Stimulated activated CD8-positive, alpha-beta memory T cell treated with anti-CD3 and anti-CD28 coated beads, Interleukin-15, amount 100 ng/mL, for 4 hours (primary cell): ENCODE measurements around the gene CD24.
"Not testable (repeated sequence)": the region's sequence is repeated elsewhere in the genome, so short reads cannot be mapped to it uniquely, and the experiment has no call there.

Source experiments
- DNase-seq, 2 donors: peaks; one replicate each; pipeline ENCODE4 v3.0.0-alpha.2; 2020; ENCODE audit warnings: low read depth in 2 of 2

CD24 gene

DNA sequence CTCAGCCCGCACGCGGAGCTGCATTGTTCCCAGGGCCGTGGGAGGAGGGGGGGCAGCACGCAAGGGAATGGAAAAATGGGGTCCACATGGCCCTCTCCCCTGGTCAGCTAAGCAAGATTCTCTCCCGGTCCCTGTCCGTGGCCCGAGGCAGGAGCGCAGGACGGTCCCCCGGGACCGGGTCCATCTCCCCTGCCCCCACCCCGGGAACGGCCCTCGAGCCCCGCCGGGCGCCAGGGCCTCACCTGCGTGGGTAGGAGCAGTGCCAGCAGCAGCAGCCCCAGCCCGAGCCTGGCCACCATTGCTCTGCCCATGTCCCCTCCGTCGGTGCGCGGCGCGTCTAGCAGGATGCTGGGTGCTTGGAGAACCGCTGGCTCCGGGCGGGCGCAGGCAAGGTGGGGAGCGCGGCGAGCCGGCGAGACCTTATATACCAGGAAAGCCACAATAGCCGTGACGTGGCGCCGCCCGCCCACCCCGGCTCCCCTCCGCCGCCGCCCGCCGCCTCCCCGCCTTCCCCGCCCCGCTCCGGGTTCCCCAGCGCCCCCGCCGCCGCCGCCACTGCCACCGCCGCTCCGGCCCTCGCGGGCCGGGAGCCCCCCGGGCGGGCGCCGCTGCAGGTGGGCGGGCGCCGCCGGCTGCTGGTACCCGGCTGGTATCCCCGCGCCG, at the start of gene CD24:
TSS of gene CD24 (minus strand) at position 394 of the 663 bp plus-strand sequence. CDS start at position 311, 83 bp downstream.
- peak in 1 of 2 donors; percentile 26 for DNase-seq

DNA sequence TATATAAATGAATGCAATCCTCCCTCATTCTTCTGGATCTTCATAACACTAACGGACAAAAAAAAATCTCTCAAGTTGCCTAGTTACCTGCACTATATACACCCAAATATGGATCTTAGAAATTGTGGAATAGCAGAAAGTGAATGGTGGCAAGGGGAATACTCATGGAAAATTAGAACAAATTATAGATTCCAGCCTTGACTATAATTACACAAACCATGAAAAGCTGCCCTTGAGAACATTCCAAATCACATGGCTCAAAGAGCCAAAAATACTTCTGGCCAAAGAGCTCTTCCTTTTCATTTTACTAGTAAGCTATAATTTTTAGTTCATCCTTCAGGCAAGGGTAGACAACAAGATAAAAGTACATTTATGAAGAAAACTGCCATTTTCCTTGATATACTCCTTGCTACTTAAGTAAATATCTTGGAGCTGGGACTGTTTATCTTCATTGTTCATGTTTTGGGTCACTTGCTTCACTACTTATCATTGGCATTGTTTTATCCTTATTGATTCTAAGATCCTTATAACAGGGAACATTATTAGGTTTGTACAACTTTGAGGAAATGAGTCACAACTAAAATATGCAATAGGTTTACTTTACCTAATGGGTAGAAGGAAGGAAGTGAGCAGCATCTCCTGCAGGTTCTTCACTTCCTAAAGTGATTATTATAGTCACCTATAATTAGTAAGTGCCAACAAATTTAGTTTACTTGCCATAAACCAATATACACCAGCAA, 47.1 kb upstream of the CD24 start:
- DNase-seq: no peak

DNA sequence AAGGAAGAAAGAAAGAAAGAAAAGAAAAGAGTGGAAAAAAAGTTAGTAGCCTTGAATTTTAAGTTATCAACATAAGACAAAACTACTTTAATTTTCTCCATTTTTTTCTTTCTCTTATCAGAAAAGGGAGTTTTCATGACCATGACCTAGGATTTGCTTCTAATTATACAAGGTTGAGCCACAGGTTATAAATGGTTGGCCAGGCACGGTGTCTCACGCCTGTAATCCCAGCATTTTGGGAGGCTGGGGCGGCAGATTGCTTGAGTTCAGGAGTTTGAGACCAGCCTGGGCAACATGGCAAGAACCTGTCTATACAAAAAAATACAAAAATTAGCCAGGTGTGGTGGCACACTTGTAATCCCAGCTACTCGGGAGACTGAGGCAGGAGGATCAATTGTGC, 45.7 kb upstream of the CD24 start:
- no peak for DNase-seq

DNA sequence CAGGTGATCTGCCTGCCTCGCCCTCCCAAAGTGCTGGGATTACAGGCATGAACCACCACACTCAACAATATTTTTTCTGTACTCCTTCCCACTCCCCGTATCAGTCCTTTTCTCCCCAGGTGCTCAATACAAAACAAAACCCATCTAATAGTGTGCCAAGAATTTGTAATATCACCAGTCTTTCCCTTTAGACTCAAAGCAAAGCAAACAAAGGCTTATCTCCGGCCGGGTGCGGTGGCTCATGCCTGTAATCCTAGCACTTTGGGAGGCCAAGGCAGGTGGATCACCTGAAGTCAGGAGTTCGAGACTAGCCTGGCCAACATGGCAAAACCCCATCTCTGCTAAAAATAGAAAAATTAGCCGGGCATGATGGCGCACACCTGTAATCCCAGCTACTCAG, 45.1 kb upstream of the CD24 start:
- not testable (repeated sequence) for DNase-seq

DNA sequence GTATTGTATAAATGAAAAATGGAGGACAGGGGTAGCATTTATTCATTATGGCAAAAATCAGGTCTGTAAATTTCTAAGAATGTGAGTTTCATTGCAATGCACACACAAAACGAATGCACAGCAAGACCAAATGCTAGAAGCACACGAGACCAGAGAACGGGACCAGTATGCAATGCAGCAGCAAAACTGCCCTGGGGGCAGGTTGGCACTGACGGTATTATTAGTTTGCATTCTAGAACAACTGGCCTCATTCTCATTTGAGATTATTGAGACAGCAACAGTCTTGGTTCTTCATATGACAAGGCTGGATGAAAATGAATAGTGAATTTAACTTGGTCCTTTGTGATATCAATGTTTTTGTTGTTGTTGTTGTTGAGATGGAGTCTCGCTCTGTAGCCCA, 44.5 kb upstream of the CD24 start:
- DNase-seq: no peak

DNA sequence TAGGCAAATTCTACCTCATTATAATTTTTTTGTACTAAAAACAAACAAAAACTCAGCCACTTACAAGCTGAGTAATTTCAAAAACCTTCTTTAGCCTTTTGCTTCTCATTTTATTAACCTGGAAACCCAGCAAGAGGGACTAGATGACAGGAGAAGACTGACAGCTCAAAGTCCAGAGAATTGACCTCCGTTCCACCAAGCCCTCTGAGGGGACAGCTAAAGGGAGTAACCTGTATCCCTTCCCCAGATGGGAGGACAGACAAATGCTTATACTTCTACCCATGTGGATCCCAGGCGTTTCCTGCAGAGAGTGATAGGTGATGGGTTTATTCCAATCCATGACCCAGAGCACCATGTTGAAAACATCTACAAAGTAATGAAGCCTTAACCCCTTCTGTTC, 35.0 kb upstream of the CD24 start:
- no peak for DNase-seq

DNA sequence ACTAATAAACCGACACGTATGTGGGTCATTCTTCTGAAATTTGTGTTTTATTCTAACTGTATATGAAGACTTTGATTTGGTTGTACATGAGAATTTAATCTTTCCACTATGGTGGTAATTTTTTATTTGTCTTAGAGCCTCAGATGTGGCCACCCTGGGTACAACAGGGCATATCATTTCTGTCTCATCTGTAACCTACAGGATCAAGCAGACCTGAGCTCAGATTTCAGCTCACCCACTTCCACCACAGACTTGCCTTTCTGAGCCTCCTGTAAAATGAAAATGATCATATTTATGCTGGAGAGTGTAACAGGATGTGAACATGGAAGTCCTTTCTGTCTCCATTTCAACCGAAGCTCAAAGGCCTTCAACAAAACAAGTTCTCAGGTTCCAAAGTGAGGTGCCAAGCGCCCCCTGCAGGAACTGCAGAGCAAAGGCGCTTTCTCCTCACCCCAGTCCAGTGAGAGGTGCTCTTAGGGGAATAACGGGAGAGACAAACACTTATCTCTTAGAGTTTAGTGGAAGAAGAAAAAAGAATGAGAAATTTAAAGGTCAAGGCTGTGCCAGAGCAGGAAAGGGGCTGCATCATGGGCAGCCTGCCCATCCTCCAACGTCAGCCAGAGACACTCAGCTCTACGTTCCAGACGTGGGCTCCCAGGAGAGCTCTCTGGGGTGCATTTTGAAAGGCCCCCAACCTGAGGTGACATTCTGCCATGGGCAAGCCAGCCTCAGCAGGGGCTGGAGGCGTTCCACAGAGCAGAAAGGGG, 23.0 kb upstream of the CD24 start:
- no peak for DNase-seq

DNA sequence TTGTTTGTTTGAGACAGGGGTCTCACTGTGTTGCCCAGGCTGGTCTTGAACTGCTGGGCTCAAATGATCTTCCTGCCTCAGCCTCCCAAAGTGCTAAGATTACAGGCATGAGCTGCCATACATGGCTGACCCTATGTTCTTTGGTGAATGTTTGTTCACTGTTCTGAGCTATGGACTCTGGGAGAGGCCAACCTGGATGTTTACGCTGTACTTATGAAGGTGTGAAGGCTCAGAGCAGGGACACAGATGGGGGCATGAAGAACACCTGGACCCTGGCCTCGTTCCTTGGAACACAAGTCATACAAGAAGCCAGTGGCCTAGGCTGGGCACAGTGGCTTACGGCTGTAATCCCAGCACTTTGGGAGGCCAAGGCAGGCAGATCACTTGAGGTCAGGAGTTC, 21.1 kb upstream of the CD24 start:
- no peak for DNase-seq

DNA sequence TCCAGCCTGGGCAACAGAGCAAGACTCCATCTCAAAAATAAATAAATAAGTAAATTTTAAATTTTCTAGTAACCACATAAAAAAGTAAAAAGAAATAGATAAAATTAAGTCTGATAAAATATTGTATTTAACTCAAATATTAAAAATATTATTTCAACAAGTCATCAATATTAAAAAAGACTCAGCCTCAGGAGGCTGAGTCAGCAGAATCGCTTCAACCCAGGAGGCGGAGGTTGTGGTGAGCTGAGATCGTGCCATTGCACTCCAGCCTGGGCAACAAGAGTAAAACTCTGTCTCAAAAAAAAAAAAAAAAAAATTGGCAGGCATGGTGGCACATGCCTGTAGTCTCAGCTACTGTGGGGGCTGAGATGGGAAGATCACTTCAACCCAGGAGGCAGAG, 15.2 kb upstream of the CD24 start:
- not testable (repeated sequence) for DNase-seq

- no peak for DNase-seq
Observed at GRCh38 chr6:106988664-106989063, 14.1 kb upstream of the CD24 start.

DNA sequence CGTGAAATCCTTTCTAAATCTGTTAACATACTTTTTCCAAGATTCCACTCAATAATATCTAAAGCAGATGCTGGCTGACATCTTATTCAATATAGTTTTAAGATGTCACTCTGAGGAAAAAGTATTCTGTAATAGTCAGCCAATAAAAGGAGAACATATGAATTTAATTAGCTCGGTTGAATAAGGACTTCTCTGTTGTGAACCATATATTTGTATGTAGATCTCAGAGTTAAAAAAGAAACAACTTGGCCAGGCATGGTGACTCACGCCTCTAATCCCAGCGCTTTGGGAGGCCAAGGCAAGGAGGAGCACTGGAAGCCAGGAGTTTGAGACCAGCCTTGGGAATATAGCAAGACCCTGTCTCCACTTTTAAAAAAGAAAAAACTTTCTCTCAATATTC, 7.4 kb upstream of the CD24 start:
- no peak for DNase-seq

GRCh38 chr6:106980926-106981325, 6.4 kb upstream of the CD24 start:
- no peak for DNase-seq

- DNase-seq: peak; percentile 30 to 38
Observed at GRCh38 chr6:106979435-106979884, 4.9 kb upstream of the CD24 start.

DNA sequence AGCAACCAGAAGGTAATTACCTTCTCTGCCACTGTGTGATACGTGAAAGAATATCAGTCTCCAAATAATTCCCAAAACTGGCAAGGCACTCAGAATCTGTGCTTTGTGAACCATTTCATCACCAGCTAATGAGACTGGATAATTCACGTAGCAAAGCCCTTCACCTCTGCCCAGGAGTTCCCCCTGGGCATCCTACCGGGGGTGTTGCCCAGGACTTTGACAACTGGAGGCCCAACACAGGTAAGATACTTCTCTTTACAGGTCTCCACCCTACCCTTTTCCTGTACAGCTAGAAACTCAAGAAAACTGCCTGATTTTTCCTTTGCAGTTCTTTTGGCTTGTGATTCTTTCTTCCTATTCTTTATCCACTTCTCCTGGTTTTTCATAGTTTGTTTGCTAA, 2.7 kb upstream of the CD24 start:
- no peak for DNase-seq

- no peak for DNase-seq
Observed at GRCh38 chr6:106976270-106976669, 1.7 kb upstream of the CD24 start.

- no peak for DNase-seq
Observed at GRCh38 chr6:106975738-106976064, 1.2 kb upstream of the CD24 start.

GRCh38 chr6:106974999-106975737, 639 bp upstream of the CD24 start:
- no peak for DNase-seq

GRCh38 chr6:106973836-106974335, 643 bp downstream of the CD24 start:
- no peak for DNase-seq

DNA sequence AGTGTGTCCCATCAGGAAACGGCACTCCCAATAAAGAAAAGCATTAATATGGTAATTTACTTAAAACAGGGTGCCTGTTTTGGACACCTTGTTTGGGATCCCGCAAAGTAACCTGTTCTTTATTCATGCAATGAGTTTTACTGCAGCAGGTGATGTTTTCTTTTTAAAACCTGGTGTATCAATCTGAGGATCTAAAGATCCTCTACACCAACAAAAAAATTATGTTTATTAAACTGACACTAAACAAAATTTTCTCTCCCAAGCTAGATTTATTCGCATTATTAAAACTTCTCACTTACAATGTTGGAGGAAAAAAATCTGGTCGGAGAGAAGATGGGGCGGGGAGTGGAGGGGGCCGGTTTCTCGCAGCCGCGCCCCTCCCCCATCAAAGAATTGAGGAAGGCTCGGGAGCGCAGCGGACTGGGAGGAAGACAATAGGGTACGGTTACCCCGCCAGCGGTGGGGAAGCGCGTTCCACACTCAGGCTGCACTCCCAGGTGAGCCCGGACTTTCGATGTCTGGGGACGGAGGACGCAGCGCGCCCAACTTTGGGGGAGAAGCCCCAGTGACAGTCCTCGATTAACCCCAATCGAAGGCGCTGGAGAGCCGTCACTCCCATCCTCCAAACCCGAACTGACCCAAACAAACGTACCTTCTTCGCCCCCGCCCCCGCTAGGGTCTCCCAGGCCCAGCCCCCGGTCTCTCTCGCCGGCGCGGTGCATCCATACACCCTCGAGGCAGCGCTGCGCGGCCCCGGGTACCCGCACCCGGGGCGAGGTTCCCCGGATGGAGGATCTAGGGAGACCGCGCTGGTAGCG, 1.3 kb downstream of the CD24 start:
- DNase-seq: no peak

DNA sequence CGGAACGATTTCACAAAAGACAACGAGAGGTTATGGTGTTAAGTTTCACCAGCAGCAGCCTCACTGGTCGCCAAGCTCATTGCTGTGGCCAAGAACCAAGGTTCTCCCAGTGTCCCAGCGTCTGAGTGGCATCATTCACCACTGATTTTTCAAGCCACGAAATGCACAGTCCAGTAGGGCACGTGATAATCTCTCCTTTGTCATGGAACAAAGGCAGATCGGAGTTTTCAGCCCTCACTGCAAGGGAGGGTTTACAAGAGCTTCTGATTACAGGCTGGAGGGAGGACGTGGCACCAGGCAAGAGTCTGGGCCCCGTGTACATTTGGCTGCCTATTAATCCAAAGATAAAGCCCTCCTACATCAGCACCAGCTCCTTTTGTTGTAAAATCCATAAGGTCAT, 2.0 kb downstream of the CD24 start:
- no peak for DNase-seq

- not testable (repeated sequence) for DNase-seq
Observed at GRCh38 chr6:106970769-106971168, 3.8 kb downstream of the CD24 start.
